ENCODE measurements around the gene RBMS3. TPM values are rescaled to one million over a fixed set of nuclear protein-coding genes. Genes with fewer than 3 reads are reported as not detected.

RBMS3 gene
- total RNA-seq, 2 donors from 2014 or later: 27.3 to 51.4 TPM

GRCh38 chr3:29438580-29438979 is 157.7 kb downstream of the RBMS3 start:
- no peak overlapping the region for H3K27ac ChIP-seq

DNA sequence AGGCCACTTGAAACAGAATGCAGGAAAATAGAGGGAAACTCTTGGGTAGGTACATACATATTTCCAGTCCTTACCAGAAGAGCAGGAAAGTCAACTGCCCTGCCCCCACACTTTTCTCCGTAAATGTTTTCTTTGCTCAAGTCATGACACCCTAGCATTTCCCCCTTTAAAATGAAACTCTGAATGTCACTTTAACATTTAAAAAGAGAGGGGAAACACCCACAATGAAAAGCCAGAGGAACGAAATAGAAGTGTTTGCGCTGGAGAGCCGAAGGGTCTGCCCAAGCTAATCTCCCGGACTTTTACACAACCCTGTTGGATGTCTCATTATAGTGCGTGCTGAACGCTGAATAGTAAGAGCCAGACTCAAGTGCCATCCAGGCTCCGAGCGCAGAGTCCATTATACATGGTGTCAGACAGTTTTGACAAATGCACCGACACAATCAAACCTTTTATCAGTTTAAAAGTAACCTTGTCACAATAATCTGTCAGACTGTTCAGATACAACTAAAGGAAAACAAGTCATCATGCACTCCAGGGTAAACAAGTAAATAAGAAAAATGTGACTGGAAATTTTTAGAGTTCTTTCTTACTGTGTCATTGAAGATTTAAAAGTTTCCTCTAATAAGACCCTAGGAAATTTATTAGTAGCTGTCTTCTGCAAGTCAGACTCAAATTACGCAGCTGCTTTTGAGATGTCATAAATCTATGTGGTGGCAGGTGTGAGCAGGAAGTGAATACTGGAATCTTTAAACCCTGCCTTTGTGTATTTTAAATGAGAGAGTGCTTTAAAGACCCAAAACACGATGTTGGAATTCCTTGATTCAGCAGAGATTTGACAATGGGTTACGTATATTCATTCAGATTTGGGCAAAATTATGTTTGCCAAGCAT is 159.8 kb downstream of the RBMS3 start:
- DNase-seq (ENCODE audit: low spot score): no peak
- TF ChIP-seq, protein P1, sequence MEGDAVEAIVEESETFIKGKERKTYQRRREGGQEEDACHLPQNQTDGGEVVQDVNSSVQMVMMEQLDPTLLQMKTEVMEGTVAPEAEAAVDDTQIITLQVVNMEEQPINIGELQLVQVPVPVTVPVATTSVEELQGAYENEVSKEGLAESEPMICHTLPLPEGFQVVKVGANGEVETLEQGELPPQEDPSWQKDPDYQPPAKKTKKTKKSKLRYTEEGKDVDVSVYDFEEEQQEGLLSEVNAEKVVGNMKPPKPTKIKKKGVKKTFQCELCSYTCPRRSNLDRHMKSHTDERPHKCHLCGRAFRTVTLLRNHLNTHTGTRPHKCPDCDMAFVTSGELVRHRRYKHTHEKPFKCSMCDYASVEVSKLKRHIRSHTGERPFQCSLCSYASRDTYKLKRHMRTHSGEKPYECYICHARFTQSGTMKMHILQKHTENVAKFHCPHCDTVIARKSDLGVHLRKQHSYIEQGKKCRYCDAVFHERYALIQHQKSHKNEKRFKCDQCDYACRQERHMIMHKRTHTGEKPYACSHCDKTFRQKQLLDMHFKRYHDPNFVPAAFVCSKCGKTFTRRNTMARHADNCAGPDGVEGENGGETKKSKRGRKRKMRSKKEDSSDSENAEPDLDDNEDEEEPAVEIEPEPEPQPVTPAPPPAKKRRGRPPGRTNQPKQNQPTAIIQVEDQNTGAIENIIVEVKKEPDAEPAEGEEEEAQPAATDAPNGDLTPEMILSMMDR (IDR thresholded peaks at IDR 0.05): no peak
- peak overlapping the region; percentile 2 to 25 for H3K27ac ChIP-seq
- H3K9me3 ChIP-seq: peaks cover 0 to 4% of the 10 kb centered on the region in 2 donors
- peaks cover 0 to 4% of the 10 kb centered on the region in 2 donors for H3K4me1 ChIP-seq
- H3K36me3 ChIP-seq: no peaks in the 10 kb centered on the region
- peak overlapping the region; percentile 32 to 35 for H3K4me3 ChIP-seq
- H3K27me3 ChIP-seq: no peaks in the 10 kb centered on the region

More at GRCh38 chr3:29438580-29438979, 157.7 kb downstream of the RBMS3 start:
- DNase-seq (ENCODE audit: low spot score): no peak
- TF ChIP-seq, protein P1 (IDR thresholded peaks at IDR 0.05): no peak
- peaks cover 0 to 3% of the 10 kb centered on the region in 2 donors for H3K9me3 ChIP-seq
- H3K4me1 ChIP-seq: peaks cover 0 to 4% of the 10 kb centered on the region in 2 donors
- H3K4me3 ChIP-seq: no peak overlapping the region
- H3K27me3 ChIP-seq: no peaks in the 10 kb centered on the region
- H3K36me3 ChIP-seq: peaks cover 5% of the 10 kb centered on the region

GRCh38 chr3:29441422-29441821 is 160.6 kb downstream of the RBMS3 start:
- no peaks in the 10 kb centered on the region for H3K36me3 ChIP-seq
- no peak overlapping the region for H3K4me3 ChIP-seq
- no peaks in the 10 kb centered on the region for H3K27me3 ChIP-seq
- H3K9me3 ChIP-seq: peaks cover 0 to 4% of the 10 kb centered on the region in 2 donors
- DNase-seq (ENCODE audit: low spot score): no peak
- TF ChIP-seq, protein P1 (IDR thresholded peaks at IDR 0.05): no peak
- peaks cover 0 to 4% of the 10 kb centered on the region in 2 donors for H3K4me1 ChIP-seq
- H3K27ac ChIP-seq: no peak overlapping the region

GRCh38 chr3:29447946-29448627 is 167.2 kb downstream of the RBMS3 start:
- Histone ChIP-seq H3K4me3 (no peak overlapping the region), H3K4me1 (peaks cover 0 to 9% of the 10 kb centered on the region in 2 donors), H3K36me3 (no peaks in the 10 kb centered on the region), H3K27ac (no peak overlapping the region), H3K9me3 (peaks cover 0 to 4% of the 10 kb centered on the region in 2 donors), H3K27me3 (no peaks in the 10 kb centered on the region)
- TF ChIP-seq, protein P1 (IDR thresholded peaks at IDR 0.05): no peak
- no peak for DNase-seq (ENCODE audit: low spot score)

- DNase-seq (ENCODE audit: low spot score): no peak
- H3K27me3 ChIP-seq: no peaks in the 10 kb centered on the region
- H3K4me1 ChIP-seq: peaks cover 0 to 25% of the 10 kb centered on the region in 2 donors
- no peak overlapping the region for H3K4me3 ChIP-seq
- TF ChIP-seq, protein P1 (IDR thresholded peaks at IDR 0.05): no peak
- no peaks in the 10 kb centered on the region for H3K36me3 ChIP-seq
- no peak overlapping the region for H3K27ac ChIP-seq
- no peaks in the 10 kb centered on the region for H3K9me3 ChIP-seq
Observed at GRCh38 chr3:29451920-29452319, 171.0 kb downstream of the RBMS3 start.
